Measurements from ENCODE around the gene ADAP1.

DNA sequence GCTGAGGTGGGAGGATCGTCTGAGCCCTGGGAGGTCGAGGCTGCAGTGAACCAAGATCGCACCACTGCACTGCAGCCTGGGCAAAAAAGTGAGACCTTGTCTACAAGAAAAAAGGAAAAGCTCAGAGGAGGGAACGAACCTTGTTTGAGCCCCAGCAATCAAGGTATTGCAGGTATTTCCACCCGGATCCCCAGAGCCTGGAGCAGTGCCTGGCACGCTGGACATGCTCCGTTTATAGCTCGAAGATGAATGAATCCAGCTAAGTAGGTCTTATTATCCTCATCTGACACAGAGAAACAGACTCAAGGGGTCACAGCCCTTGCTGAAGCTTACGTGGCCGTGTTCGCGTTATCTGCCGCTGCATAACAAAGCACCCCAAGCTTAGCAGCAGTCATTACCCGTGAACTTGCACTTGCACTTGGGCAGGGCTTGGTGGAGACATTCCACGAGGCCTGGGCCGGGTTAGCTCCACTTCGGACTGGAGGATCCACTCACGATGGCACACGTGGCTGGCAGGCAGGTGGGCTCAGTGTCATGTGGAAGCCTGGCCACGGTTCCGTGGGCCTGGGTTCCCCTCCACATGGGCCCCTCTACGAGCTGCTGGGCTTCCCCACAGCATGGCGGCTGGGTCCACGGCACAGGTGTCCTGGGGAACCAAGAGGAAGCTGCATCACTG lies 24.1 kb upstream of the ADAP1 start:
- TF ChIP-seq, protein P1, sequence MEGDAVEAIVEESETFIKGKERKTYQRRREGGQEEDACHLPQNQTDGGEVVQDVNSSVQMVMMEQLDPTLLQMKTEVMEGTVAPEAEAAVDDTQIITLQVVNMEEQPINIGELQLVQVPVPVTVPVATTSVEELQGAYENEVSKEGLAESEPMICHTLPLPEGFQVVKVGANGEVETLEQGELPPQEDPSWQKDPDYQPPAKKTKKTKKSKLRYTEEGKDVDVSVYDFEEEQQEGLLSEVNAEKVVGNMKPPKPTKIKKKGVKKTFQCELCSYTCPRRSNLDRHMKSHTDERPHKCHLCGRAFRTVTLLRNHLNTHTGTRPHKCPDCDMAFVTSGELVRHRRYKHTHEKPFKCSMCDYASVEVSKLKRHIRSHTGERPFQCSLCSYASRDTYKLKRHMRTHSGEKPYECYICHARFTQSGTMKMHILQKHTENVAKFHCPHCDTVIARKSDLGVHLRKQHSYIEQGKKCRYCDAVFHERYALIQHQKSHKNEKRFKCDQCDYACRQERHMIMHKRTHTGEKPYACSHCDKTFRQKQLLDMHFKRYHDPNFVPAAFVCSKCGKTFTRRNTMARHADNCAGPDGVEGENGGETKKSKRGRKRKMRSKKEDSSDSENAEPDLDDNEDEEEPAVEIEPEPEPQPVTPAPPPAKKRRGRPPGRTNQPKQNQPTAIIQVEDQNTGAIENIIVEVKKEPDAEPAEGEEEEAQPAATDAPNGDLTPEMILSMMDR (IDR thresholded peaks at IDR 0.05): no peak
- TF ChIP-seq POLR2A (IDR thresholded peaks at IDR 0.05): no peak
- TF ChIP-seq EP300 (IDR thresholded peaks at IDR 0.05): no peak

All from gastroesophageal sphincter (tissue), 3 donors.